Measurements from ENCODE around the gene ZNF469.

The ZNF469 gene

DNA sequence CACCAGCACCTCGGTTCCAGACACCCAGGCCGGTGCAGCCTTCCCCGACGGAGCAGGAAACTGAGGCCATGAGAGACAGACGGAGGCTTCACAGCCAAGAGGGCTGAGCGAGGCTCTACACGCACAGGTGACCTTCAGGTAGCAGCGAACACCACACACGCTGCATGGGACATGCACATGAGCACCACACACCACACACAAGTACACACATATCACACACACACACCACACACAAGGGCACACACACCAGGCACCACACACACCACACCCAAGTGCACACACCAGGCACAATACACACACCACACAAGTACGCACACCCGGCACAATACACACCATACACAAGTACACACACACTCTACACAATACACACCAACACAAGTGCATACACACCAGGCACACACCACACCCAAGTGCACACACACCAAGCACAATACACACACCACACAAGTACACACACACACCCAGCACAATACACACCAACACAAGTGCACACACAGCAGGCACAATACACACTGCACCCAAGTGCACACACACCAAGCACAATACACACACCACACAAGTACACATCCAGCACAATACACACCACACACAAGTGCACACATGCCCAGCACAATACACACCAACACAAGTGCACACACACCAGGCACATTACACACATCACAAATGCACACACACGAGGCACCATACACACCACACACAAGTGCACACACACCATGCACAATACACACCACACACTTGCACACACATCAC is 33.4 kb upstream of the ZNF469 start:
- FAIRE-seq (no peak), DNase-seq (ENCODE audit: insufficient read length) (no peak)
- no peak for TF ChIP-seq TAF1 (IDR thresholded peaks at IDR 0.05; ENCODE audit: borderline replicate concordance, low read depth, low read length)
- TF ChIP-seq POLR2A (IDR thresholded peaks at IDR 0.05; ENCODE audit: low read depth, low read length): no peak
- TF ChIP-seq POLR2AphosphoS5 (IDR thresholded peaks at IDR 0.05; ENCODE audit: low read depth, low read length): no peak

DNA sequence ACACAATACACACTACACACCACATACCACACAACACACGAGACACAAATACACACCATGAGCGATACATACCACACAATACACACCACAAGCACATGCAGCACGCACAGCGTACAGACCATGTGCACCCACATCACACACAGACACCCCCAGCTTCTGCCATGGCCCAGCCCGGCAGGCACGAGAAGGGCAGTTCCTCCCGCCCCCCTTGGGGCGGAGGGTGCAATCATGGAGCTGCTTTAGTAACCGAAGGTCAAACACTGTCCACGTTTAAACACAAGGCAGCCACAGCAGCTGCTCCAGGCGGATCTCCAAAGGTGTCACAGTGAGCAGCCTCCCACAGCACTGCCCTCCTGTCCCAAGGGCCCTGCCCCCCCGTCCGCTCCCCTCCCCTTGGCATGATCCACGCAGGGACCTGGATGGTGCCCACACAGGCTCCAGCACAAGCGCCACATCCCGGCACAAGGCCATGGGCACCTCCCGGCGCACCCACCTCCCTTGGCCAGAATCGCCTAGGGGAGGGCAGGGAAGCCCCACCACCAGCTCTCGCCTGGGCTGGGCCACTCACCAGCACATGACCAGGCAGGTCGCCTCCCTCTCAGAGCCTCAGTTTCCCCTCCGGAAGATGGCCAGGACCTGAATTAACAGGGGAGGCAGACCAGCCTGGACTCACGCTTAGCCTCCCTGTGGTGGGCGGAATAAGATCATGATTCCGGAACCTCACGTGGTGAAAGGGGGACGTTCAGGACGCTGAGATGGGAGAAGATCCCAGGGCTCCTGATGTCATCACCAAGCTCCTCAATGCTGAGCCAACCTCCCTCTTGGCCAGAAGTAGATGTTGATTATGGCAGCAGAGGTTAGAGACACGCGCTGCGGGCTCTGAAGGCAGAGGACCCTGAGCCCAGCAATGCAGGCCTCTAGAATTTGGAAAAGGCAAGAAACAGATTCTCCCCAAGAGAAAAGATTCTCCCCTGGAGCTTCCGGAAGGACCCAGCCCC is 32.6 kb upstream of the ZNF469 start:
- FAIRE-seq (no peak), DNase-seq (ENCODE audit: insufficient read length) (no peak)
- TF ChIP-seq POLR2AphosphoS5 (IDR thresholded peaks at IDR 0.05; ENCODE audit: low read depth, low read length) (no peak), TAF1 (IDR thresholded peaks at IDR 0.05; ENCODE audit: borderline replicate concordance, low read depth, low read length) (no peak), POLR2A (IDR thresholded peaks at IDR 0.05; ENCODE audit: low read depth, low read length) (no peak)

GRCh38 chr16:88350922-88351321 is 31.8 kb upstream of the ZNF469 start:
- FAIRE-seq (no peak), DNase-seq (ENCODE audit: insufficient read length) (no peak)
- TF ChIP-seq POLR2AphosphoS5 (IDR thresholded peaks at IDR 0.05; ENCODE audit: low read depth, low read length) (no peak), POLR2A (IDR thresholded peaks at IDR 0.05; ENCODE audit: low read depth, low read length) (no peak), TAF1 (IDR thresholded peaks at IDR 0.05; ENCODE audit: borderline replicate concordance, low read depth, low read length) (no peak)

DNA sequence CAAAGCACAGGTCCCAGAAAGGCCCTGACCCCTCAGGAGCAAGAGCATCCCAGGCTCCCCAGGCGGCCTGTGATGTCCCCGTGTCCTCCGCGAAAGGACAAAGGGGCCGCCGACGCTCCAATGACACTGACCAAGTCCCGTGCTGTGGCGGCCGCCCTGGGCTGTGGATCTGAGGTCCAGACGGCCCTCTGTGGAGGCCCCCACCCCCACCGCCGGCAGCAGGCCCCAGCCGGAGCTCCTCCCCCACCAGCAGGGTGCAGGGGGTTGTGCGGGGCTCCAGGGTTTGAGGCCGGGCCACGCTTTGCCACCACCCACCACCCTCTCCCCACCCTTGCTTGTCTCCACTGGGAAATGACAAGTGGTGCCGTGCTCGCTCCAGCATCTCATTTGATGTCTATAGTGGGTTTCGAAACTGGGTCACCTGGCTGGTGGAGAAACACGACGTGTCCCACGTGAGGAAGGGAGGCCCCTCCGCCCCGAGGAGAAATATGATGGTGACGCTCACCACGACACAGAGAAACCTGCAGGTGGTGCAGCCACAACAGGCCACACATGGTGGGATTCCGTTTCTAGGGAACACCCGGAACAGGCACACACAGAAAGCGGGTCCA is 31.2 kb upstream of the ZNF469 start:
- TF ChIP-seq POLR2AphosphoS5 (IDR thresholded peaks at IDR 0.05; ENCODE audit: low read depth, low read length) (no peak), TAF1 (IDR thresholded peaks at IDR 0.05; ENCODE audit: borderline replicate concordance, low read depth, low read length) (no peak), POLR2A (IDR thresholded peaks at IDR 0.05; ENCODE audit: low read depth, low read length) (no peak)
- no peak for DNase-seq (ENCODE audit: insufficient read length)
- FAIRE-seq: no peak

DNA sequence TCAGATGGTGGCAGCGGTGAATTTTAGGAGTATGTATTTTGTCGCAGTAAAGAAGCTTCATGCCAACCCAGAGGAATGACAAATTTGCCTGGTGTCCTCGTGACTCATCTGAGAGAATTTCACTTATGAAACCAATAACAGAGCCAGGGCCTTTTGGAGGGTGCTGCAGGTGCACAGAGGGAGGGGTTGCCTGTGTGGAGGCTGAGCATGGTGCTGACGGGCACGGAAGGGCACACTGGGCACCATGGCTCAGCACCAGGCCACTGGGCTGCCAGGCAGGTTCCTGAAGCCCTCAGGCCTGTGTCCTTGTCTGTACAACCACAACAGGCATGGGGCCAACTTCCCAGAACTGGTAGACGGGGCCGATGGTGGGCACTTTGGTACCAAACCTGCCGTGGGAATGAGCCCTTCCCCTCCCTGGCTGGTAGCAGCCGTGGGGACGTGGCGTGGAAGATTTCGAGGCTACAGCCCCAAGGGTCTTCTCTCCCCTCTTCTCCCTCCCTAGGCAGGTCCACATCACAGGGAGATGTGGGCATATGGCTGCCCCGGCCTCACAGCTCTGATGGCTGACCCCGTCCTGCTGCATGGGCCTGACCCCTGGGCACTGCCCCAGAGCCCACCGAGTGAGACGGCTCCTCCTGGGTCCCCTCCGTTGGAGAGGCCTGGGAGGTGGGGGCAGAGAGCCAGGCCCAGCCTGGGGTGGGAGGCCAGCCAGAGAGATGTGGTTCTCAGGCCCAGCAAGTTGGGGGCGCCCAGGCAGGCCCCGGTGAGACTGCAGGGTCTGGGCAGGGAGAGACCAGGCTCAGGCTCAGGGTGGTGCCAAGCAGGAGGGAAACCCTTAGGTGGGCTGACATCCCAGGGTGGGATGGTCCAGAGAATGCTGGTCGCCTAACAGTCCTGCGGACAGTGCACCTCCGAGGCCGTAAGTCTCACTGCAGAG is 30.2 kb upstream of the ZNF469 start:
- DNase-seq (ENCODE audit: insufficient read length): no peak
- FAIRE-seq: no peak
- TF ChIP-seq TAF1 (IDR thresholded peaks at IDR 0.05; ENCODE audit: borderline replicate concordance, low read depth, low read length) (no peak), POLR2A (IDR thresholded peaks at IDR 0.05; ENCODE audit: low read depth, low read length) (no peak), POLR2AphosphoS5 (IDR thresholded peaks at IDR 0.05; ENCODE audit: low read depth, low read length) (no peak)

GRCh38 chr16:88353232-88353631 is 29.5 kb upstream of the ZNF469 start:
- no peak for TF ChIP-seq POLR2AphosphoS5 (IDR thresholded peaks at IDR 0.05; ENCODE audit: low read depth, low read length)
- TF ChIP-seq TAF1 (IDR thresholded peaks at IDR 0.05; ENCODE audit: borderline replicate concordance, low read depth, low read length): no peak
- no peak for TF ChIP-seq POLR2A (IDR thresholded peaks at IDR 0.05; ENCODE audit: low read depth, low read length)
- no peak for FAIRE-seq
- DNase-seq (ENCODE audit: insufficient read length): no peak

- FAIRE-seq (no peak), DNase-seq (ENCODE audit: insufficient read length) (no peak)
- no peak for TF ChIP-seq POLR2AphosphoS5 (IDR thresholded peaks at IDR 0.05; ENCODE audit: low read depth, low read length)
- no peak for TF ChIP-seq POLR2A (IDR thresholded peaks at IDR 0.05; ENCODE audit: low read depth, low read length)
- no peak for TF ChIP-seq TAF1 (IDR thresholded peaks at IDR 0.05; ENCODE audit: borderline replicate concordance, low read depth, low read length)
Measured at GRCh38 chr16:88353691-88354090, 29.1 kb upstream of the ZNF469 start.

DNA sequence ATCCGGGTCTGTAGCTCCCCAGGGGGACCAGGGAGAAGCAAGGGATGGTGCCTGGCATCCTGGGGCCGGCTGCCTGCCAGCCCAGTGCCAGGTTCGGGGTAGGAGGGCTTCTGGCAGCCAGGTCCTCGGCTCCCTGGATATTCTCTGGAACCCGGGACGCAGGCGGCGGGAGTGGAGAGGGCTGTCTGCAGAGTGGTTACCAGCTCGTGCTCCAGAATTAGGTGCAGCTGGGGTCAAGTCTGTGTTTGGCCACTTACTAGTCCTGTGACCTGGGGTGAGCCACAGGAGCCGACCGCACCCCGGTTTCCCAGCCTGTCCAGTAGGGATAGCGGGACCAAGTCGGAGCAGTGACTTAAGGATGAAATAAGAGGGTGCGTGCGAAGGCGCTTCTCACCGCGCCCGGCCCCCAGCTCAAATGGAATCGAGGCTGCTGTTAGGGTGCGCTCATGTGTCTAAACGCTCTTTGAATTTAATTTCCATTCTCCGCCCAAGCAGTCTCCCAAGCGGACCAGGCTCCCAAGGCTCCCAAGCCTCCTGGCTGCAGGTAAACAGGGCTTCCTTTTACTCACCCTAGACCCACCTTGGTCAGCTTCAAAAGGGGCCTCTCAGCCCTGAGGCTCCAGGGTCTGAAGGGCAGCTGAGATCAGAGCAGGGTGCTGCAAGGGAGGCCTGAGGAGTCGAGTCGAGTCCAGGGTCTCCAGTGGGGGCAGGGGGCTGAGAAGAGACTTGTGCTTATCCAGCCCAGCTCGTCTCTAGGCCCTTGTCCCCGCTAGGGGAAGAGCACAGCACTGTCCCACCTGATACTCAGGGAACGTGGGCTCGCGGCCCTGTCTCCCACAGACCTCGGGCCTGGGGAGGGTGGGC is 28.3 kb upstream of the ZNF469 start:
- no peak for DNase-seq (ENCODE audit: insufficient read length)
- TF ChIP-seq TAF1 (IDR thresholded peaks at IDR 0.05; ENCODE audit: borderline replicate concordance, low read depth, low read length): no peak
- no peak for FAIRE-seq

DNA sequence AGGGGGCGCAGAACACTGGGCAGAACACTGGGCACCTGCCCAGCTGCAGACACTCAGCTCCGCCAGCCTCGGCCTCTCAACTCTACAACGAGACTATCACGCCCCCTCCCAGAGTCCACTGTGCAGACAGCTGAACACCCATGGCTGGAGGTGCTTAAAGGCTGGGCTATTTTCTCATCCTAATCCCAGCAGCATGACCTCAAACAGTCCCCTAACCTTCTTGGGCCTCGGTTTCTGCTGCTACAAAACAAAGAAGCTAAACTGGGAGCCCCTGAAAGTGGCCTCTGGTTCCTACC is 27.7 kb upstream of the ZNF469 start:
- TF ChIP-seq TAF1 (IDR thresholded peaks at IDR 0.05; ENCODE audit: borderline replicate concordance, low read depth, low read length) (no peak), POLR2AphosphoS5 (IDR thresholded peaks at IDR 0.05; ENCODE audit: low read depth, low read length) (no peak), POLR2A (IDR thresholded peaks at IDR 0.05; ENCODE audit: low read depth, low read length) (no peak)
- FAIRE-seq: no peak

More for the DNA sequence above, 27.7 kb upstream of the ZNF469 start:
- no peak for DNase-seq (ENCODE audit: insufficient read length)

Data from GM12892 (cell line).